GM13977 (cell line): Measurements from ENCODE around the gene DENND1A.

Experiments used
- DNase-seq: peaks from one replicate; pipeline ENCODE4 v3.0.0; 2012; ENCODE audit warnings: low spot score
- in situ Hi-C: fragments of 300-500 bp; cut with MboI; formaldehyde crosslinking; loops from one replicate; pipeline ENCODE4 v1.12.0; 2022; ENCODE audit warnings: low sequenced_read_pairs, low pct_unique_long_range_greater_than_20kb, mixed read lengths, inconsistent platforms; ENCODE audit not compliant: unreplicated experiment
- TF ChIP-seq, protein P1 (sequence below): IDR thresholded peaks from 2 replicates; pipeline ENCODE4 v1.5.1; 2012; ENCODE audit warnings: mild to moderate bottlenecking, control low read depth; ENCODE audit not compliant: insufficient read depth; ENCODE audit errors: extremely low read depth, missing control alignments

DENND1A gene

DNA sequence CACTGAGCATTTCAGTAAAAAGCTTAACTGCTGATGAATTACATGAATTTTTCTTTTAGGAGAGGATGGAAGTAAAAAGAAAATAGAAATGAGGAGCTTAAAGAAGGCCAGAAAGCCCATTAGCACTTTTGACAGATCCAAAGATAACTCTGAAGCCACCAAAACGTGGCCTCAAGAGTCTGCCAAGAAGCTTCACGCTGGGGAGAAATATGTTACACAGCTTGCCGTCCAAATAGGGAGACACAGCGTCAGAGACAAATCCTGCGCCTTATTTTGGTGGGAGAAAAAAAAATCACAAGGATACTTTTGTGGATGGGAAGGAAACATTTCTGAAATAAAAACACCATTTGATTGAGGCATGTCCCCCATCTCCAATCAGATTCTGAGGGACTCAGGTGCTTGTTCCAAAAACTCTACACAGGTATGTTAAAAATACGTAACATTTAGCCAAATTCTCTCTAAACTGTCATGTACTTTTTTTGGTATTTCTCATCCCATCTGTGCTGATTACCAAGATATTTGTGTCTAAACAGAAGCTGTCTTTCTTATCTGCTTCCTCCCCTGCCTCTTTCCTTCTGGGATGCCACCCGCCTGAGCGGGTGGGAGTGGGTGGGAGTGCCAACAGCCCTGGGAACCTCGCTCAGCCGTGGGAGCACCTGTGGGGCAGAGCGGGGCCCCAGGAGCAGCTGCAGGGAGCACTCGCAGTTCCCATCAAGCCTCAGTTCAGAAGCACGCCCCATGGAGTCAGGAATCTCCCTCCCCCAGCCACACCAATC lies 275.5 kb downstream of the DENND1A start:
- DNase-seq, result no peak
- TF ChIP-seq, protein P1, sequence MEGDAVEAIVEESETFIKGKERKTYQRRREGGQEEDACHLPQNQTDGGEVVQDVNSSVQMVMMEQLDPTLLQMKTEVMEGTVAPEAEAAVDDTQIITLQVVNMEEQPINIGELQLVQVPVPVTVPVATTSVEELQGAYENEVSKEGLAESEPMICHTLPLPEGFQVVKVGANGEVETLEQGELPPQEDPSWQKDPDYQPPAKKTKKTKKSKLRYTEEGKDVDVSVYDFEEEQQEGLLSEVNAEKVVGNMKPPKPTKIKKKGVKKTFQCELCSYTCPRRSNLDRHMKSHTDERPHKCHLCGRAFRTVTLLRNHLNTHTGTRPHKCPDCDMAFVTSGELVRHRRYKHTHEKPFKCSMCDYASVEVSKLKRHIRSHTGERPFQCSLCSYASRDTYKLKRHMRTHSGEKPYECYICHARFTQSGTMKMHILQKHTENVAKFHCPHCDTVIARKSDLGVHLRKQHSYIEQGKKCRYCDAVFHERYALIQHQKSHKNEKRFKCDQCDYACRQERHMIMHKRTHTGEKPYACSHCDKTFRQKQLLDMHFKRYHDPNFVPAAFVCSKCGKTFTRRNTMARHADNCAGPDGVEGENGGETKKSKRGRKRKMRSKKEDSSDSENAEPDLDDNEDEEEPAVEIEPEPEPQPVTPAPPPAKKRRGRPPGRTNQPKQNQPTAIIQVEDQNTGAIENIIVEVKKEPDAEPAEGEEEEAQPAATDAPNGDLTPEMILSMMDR, result no peak
- in situ Hi-C loops, result no loop called here

DNA sequence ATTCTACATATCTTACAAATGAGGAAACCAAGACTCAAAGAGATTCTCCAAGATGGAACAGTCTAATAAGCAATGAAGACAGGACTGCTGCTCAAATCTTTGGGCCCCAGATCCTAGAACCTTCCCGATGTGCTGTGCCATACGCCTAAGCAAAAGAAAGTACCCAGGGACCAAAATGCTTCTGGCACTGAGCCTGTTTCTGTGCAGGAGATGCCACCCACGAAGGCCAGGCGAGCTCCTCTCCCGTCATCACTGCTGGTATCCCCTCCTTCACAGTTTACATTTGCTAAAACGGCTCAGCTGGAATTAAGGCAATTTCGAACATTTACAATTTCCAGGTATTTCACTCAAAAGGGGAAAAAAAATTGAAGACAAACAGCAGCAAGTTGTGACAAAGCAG lies 277.5 kb downstream of the DENND1A start:
- no peak for DNase-seq
- TF ChIP-seq, protein P1, result no peak

GRCh38 chr9:123651871-123652270 lies 278.1 kb downstream of the DENND1A start:
- no peak for DNase-seq
- in situ Hi-C loops, result no loop called here
- TF ChIP-seq, protein P1, result no peak

More for the DNA sequence above, 277.5 kb downstream of the DENND1A start:
- in situ Hi-C loops, result no loop called here

DNA sequence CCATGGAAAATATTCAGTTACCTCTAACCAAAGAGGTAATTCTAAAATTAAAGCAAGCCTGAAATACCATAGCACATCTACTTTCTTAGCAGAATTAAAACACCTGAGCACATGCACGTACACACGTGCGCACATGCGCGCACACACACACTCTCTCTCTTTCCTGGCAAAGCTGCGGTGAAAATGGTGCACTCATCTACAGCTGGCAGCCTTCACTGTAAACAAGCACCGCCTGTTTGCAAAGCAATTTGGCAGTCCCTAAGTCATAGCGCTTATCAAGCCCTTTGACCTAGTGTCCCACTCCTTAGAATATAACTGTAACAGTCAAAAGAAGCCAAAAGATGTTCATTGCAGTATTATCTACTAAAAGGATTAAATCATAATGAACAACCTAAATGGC lies 278.7 kb downstream of the DENND1A start:
- in situ Hi-C loops, result no loop called here
- TF ChIP-seq, protein P1, result no peak
- DNase-seq, result no peak

- in situ Hi-C loops, result no loop called here
- TF ChIP-seq, protein P1, result no peak
- peak; percentile 33 for DNase-seq
Observed at GRCh38 chr9:123649909-123650308, 280.0 kb downstream of the DENND1A start.

- DNase-seq, result no peak
- in situ Hi-C loops, result no loop called here
- TF ChIP-seq, protein P1, result no peak
Observed at GRCh38 chr9:123647145-123647544, 282.8 kb downstream of the DENND1A start.
